ENCODE data around the gene EID3. TPM values are rescaled to one million over a fixed set of nuclear protein-coding genes. Genes with fewer than 3 reads are reported as not detected.
"Not testable (repeated sequence)": the region's sequence is repeated elsewhere in the genome, so short reads cannot be mapped to it uniquely, and the experiment has no call there.

EID3 gene
- polyA plus RNA-seq, 1 donor: 1.6 TPM

GRCh38 chr12:104313568-104314241, 10.2 kb downstream of the EID3 start:
- DNase-seq: no peak

GRCh38 chr12:104314242-104314614, 10.7 kb downstream of the EID3 start:
- DNase-seq: no peak

- no peak for DNase-seq
These were observed 12.0 kb downstream of the EID3 start for GRCh38 chr12:104315326-104316224.

GRCh38 chr12:104316936-104317335, 13.4 kb downstream of the EID3 start:
- DNase-seq: no peak

GRCh38 chr12:104317538-104318210, 14.1 kb downstream of the EID3 start:
- no peak for DNase-seq

GRCh38 chr12:104319028-104319427, 15.5 kb downstream of the EID3 start:
- DNase-seq: no peak

- no peak for DNase-seq
These were observed 16.5 kb downstream of the EID3 start for GRCh38 chr12:104319918-104320626.

GRCh38 chr12:104320627-104321024, 17.1 kb downstream of the EID3 start:
- DNase-seq: no peak

- no peak for DNase-seq
These were observed 18.4 kb downstream of the EID3 start for GRCh38 chr12:104321949-104322348.

GRCh38 chr12:104322533-104322932, 19.0 kb downstream of the EID3 start:
- not testable (repeated sequence) for DNase-seq

- no peak for DNase-seq
These were observed 20.4 kb downstream of the EID3 start for GRCh38 chr12:104323899-104324298.

- DNase-seq: not testable (repeated sequence)
These were observed 24.7 kb downstream of the EID3 start for GRCh38 chr12:104328278-104328677.

GRCh38 chr12:104328790-104329189, 25.3 kb downstream of the EID3 start:
- no peak for DNase-seq

GRCh38 chr12:104329707-104330532, 26.4 kb downstream of the EID3 start:
- no peak for DNase-seq

GRCh38 chr12:104331376-104331775, 27.8 kb downstream of the EID3 start:
- DNase-seq: no peak

- not testable (repeated sequence) for DNase-seq
These were observed 28.7 kb downstream of the EID3 start for GRCh38 chr12:104332273-104332672.

GRCh38 chr12:104333692-104334255, 30.2 kb downstream of the EID3 start:
- no peak for DNase-seq

GRCh38 chr12:104334581-104334980, 31.0 kb downstream of the EID3 start:
- DNase-seq: no peak

GRCh38 chr12:104336115-104336514, 32.6 kb downstream of the EID3 start:
- no peak for DNase-seq

GRCh38 chr12:104337030-104337558, 33.6 kb downstream of the EID3 start:
- DNase-seq: no peak

- DNase-seq: no peak
These were observed 36.1 kb downstream of the EID3 start for GRCh38 chr12:104339663-104340062.

Measured in hindlimb muscle (tissue), 1 donor.